HG03095 (cell line): ENCODE data around the gene TBC1D30.
"Not testable (repeated sequence)": the region's sequence is repeated elsewhere in the genome, so short reads cannot be mapped to it uniquely, and the experiment has no call there.

Experiments used
- ATAC-seq: cut with Tn5 transposase; IDR thresholded peaks from one replicate; pipeline ENCODE4 v1.9.1; 2021; ENCODE audit warnings: moderate library complexity; ENCODE audit not compliant: unreplicated experiment

Gene TBC1D30

GRCh38 chr12:64824500-64825142, at the start of gene TBC1D30:
TBC1D30 (plus strand) TSS chr12:64824647; CDS start chr12:64824880, 233 bp downstream.
- peak; percentile 57 for ATAC-seq

- ATAC-seq, result not testable (repeated sequence)
Observed at GRCh38 chr12:64775147-64775736, 49.2 kb upstream of the TBC1D30 start.

GRCh38 chr12:64779354-64779974, 45.0 kb upstream of the TBC1D30 start:
- ATAC-seq, result no peak

- ATAC-seq, result no peak
Observed at GRCh38 chr12:64780132-64780530, 44.3 kb upstream of the TBC1D30 start.

GRCh38 chr12:64780531-64781279, 43.7 kb upstream of the TBC1D30 start:
- ATAC-seq, result peak; percentile 49

GRCh38 chr12:64781280-64782190, 42.9 kb upstream of the TBC1D30 start:
- ATAC-seq, result peak; percentile 24

- ATAC-seq, result no peak
Observed at GRCh38 chr12:64782191-64782876, 42.1 kb upstream of the TBC1D30 start.

- ATAC-seq, result no peak
Observed at GRCh38 chr12:64785838-64786237, 38.6 kb upstream of the TBC1D30 start.

- no peak for ATAC-seq
Observed at GRCh38 chr12:64790166-64790565, 34.3 kb upstream of the TBC1D30 start.

GRCh38 chr12:64791036-64791435, 33.4 kb upstream of the TBC1D30 start:
- no peak for ATAC-seq

- ATAC-seq, result no peak
Observed at GRCh38 chr12:64792128-64792527, 32.3 kb upstream of the TBC1D30 start.

- ATAC-seq, result no peak
Observed at GRCh38 chr12:64793610-64794009, 30.8 kb upstream of the TBC1D30 start.

- ATAC-seq, result no peak
Observed at GRCh38 chr12:64794305-64794704, 30.1 kb upstream of the TBC1D30 start.

GRCh38 chr12:64796205-64796845, 28.1 kb upstream of the TBC1D30 start:
- peak; percentile 60 for ATAC-seq

- ATAC-seq, result no peak
Observed at GRCh38 chr12:64797156-64797555, 27.3 kb upstream of the TBC1D30 start.

GRCh38 chr12:64798165-64798564, 26.3 kb upstream of the TBC1D30 start:
- ATAC-seq, result no peak

- peak; percentile 58 for ATAC-seq
Observed at GRCh38 chr12:64800640-64801039, 23.8 kb upstream of the TBC1D30 start.

- no peak for ATAC-seq
Observed at GRCh38 chr12:64801381-64801780, 23.1 kb upstream of the TBC1D30 start.

- not testable (repeated sequence) for ATAC-seq
Observed at GRCh38 chr12:64802180-64802775, 22.2 kb upstream of the TBC1D30 start.
